IPS-20b (cell line): ENCODE data around the gene C6orf62.
A peak's percentile ranks its signal among the peaks of the same experiment; 100 is the strongest.
"Not testable (repeated sequence)": the region's sequence is repeated elsewhere in the genome, so short reads cannot be mapped to it uniquely, and the experiment has no call there.

ENCODE experiments used
- H3K27ac ChIP-seq: one replicate; pipeline ENCODE4 v1.5.1; 2013; ENCODE audit warnings: low read length
- H3K27me3 ChIP-seq: 2 replicates; pipeline ENCODE4 v1.6.1; 2013; ENCODE audit warnings: mild to moderate bottlenecking, low read length, inconsistent platforms; ENCODE audit not compliant: insufficient read depth
- H3K36me3 ChIP-seq: 2 replicates; pipeline ENCODE4 v1.6.1; 2013; ENCODE audit warnings: low read depth, mild to moderate bottlenecking, inconsistent platforms, low read length, moderate library complexity; ENCODE audit not compliant: insufficient read depth
- H3K4me1 ChIP-seq: 2 replicates; pipeline ENCODE4 v1.6.1; 2013; ENCODE audit warnings: mild to moderate bottlenecking, control low read depth, inconsistent platforms, low read length, moderate library complexity; ENCODE audit not compliant: insufficient read depth
- H3K4me3 ChIP-seq: 2 replicates; pipeline ENCODE4 v1.5.1; 2013; ENCODE audit warnings: mild to moderate bottlenecking, low read length, inconsistent platforms
- H3K9ac ChIP-seq: 2 replicates; pipeline ENCODE4 v1.6.1; 2013; ENCODE audit warnings: low read depth, mild to moderate bottlenecking, inconsistent platforms, low read length, moderate library complexity
- H3K9me3 ChIP-seq: 2 replicates; pipeline ENCODE4 v1.6.1; 2013; ENCODE audit warnings: mild to moderate bottlenecking, low read depth, low read length, inconsistent platforms; ENCODE audit not compliant: insufficient read depth

Gene C6orf62

DNA sequence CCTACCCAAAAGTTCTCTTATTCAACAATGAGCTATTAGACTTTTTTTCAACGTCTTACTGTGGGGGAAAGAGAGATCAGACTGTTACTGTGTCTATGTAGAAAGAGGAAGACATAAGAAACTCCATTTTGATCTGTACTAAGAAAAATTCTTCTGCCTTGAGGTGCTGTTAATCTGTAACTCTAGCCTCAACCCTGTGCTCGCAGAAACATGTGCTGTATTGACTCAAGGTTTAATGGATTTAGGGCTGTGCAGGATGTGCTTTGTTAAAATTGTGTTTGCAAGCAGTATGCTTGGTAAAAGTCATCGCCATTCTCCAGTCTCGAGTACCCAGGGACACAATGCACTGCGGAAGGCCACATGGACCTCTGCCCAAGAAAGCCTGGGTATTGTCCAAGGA is 57.2 kb downstream of the C6orf62 start:
- H3K4me3 ChIP-seq, H3K9ac ChIP-seq, H3K27ac ChIP-seq, H3K9me3 ChIP-seq, H3K27me3 ChIP-seq: not testable (repeated sequence)
- Histone ChIP-seq H3K36me3 (peaks cover 68% of the 10 kb centered on the region), H3K4me1 (peaks cover 19% of the 10 kb centered on the region; the same call in 1 of the 2 replicates)

DNA sequence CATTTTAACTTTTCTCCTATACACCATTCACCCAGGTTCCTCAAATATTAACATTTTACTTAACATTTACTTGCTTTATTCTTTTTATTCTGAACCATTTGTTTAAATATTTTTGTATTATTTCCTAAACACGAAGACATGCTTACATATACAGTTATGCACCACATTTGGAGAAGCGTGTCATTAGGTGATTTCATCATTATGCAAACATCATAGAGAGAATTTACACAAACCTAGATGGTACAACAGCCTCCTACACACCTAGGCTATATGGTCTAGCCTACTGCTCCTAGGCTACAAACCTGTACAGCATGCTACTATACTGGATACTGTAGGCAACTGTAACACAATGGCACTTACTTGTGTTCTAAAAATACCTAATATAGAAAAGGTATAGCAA is 58.8 kb downstream of the C6orf62 start:
- Histone ChIP-seq H3K4me3 (no peak overlapping the region), H3K9me3 (no peaks in the 10 kb centered on the region), H3K4me1 (peaks cover 12% of the 10 kb centered on the region; the same call in 1 of the 2 replicates), H3K27ac (no peak overlapping the region), H3K9ac (no peak overlapping the region), H3K27me3 (no peaks in the 10 kb centered on the region), H3K36me3 (peaks cover 77% of the 10 kb centered on the region)

- Histone ChIP-seq H3K27me3 (no peaks in the 10 kb centered on the region), H3K4me1 (peaks cover 10% of the 10 kb centered on the region; the same call in 1 of the 2 replicates), H3K9ac (no peak overlapping the region), H3K4me3 (no peak overlapping the region), H3K36me3 (peaks cover 76% of the 10 kb centered on the region), H3K9me3 (no peaks in the 10 kb centered on the region), H3K27ac (no peak overlapping the region)
These were observed 59.4 kb downstream of the C6orf62 start for GRCh38 chr6:24659561-24659960.

- no peak overlapping the region for H3K27ac ChIP-seq
These were observed 60.1 kb downstream of the C6orf62 start for GRCh38 chr6:24658573-24659560.

DNA sequence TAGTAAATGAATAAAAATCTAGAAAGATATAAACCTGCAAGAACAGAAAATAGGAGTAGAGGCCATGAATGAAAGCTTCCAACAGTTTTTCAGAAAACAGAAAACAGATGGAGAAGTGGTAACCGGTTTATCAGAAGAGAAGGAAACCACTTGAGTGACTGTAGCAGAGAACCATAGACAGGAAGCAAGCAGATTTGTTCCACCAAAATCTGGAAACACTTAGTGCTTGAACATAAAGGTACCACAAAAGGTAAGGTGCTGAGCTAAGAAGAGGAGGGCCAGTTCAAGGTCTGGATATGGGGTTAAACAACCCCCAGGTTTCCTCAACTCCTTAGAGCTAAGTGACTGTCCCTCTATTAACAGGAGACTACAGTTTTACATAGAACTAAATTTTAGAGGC is 63.7 kb downstream of the C6orf62 start:
- no peak overlapping the region for H3K9ac ChIP-seq
- peaks cover 79% of the 10 kb centered on the region for H3K36me3 ChIP-seq
- no peaks in the 10 kb centered on the region for H3K9me3 ChIP-seq
- H3K4me1 ChIP-seq, result peaks cover 10% of the 10 kb centered on the region; the same call in 1 of the 2 replicates
- no peak overlapping the region for H3K4me3 ChIP-seq
- no peak overlapping the region for H3K27ac ChIP-seq
- no peaks in the 10 kb centered on the region for H3K27me3 ChIP-seq

More at GRCh38 chr6:24658573-24659560, 60.1 kb downstream of the C6orf62 start:
- no peaks in the 10 kb centered on the region for H3K27me3 ChIP-seq
- H3K9ac ChIP-seq, result no peak overlapping the region
- H3K4me1 ChIP-seq, result peaks cover 10% of the 10 kb centered on the region; the same call in 1 of the 2 replicates
- H3K4me3 ChIP-seq, result 0 out of 2 replicates have a peak overlapping the region, but pooled peaks have one; percentile 2
- H3K36me3 ChIP-seq, result peaks cover 76% of the 10 kb centered on the region
- no peaks in the 10 kb centered on the region for H3K9me3 ChIP-seq
